Right lobe of liver (tissue), 6 donors: ENCODE results near the gene SPIN1. TPM values are rescaled to one million over a fixed set of nuclear protein-coding genes. Genes with fewer than 3 reads are reported as not detected.

ENCODE experiments used
- ATAC-seq, 4 donors: fragments of 200-7000 bp; cut with Tn5 transposase; one replicate each; pipeline ENCODE4 v1.9.1; 2020; ENCODE audit warnings: mild to moderate bottlenecking in 4 of 4, moderate library complexity in 4 of 4
- DNase-seq, 3 donors: peaks; one replicate each; pipeline ENCODE4 v3.0.0-alpha.2; 2020
- H3K27ac ChIP-seq, 3 donors: fragments of 200-600 bp; one replicate each; pipeline ENCODE4 v1.8.0; 2022
- H3K27me3 ChIP-seq, 2 donors: fragments of 200-600 bp; one replicate each; pipeline ENCODE4 v1.8.0; 2022
- H3K36me3 ChIP-seq, 4 donors: fragments of 200-600 bp; sonication (generic) in 1 of 4; one replicate each; pipeline versions ENCODE4 v1.5.1 to v1.8.0; 2017 to 2022; ENCODE audit warnings: control low read depth in 1 of 4
- H3K4me1 ChIP-seq, 4 donors: fragments of 200-600 bp; sonication (generic) in 1 of 4; one replicate each; pipeline versions ENCODE4 v1.5.1 to v1.8.0; 2017 to 2022; ENCODE audit warnings: control low read depth in 1 of 4
- H3K4me3 ChIP-seq, 3 donors: fragments of 200-600 bp; one replicate each; pipeline ENCODE4 v1.8.0; 2022
- H3K9me3 ChIP-seq, 4 donors: fragments of 200-600 bp; sonication (generic) in 1 of 4; one replicate each; pipeline versions ENCODE4 v1.5.1 to v1.8.0; 2017 to 2022; ENCODE audit warnings: control low read depth in 1 of 4
- CTCF ChIP-seq, 4 donors: fragments of 200-600 bp in 3 of 4; fragments of 450-650 bp in 1 of 4; IDR thresholded peaks; one replicate each; pipeline versions ENCODE4 v1.5.1 to v1.8.0; 2016 to 2022; ENCODE audit warnings: antibody characterized with exemption in 4 of 4, mild to moderate bottlenecking in 2 of 4
- POLR2A ChIP-seq: fragments of 450-650 bp; IDR thresholded peaks from one replicate; pipeline ENCODE4 v1.6.1; 2017; ENCODE audit warnings: antibody characterized with exemption, mild to moderate bottlenecking
- WGBS: methylation state at CpG from one replicate; pipeline ENCODE4 v1.1.6; 2018; ENCODE audit warnings: low coverage, low lambda C conversion rate; ENCODE audit not compliant: insufficient coverage; ENCODE audit errors: missing lambda C conversion rate; 5-methylcytosine and 5-hydroxymethylcytosine counted together
- intact Hi-C, 2 donors: fragments of 100-400 bp; cut with DNase I; formaldehyde crosslinking; loops; one replicate each; pipeline versions ENCODE4 v1.11.2 to v1.14.1; 2022
- total RNA-seq, 6 experiments: library from RNA; depleted of rRNA in 2 of 6; stranded (reverse); fragments of >200 nt in 2 of 6; fragmentation: NEBNext Ultra II Directional in 3 of 6; extraction: Animal tissue kit (Norgen Biotek cat#: 25700) in 3 of 6; gene quantifications; one replicate each; pipeline versions ENCODE4 v1.1.0 to v1.2.4, GENCODE V29; 2016 to 2023
- donor health status: DM: no; HTN: yes; CAD: no.
- donor health status: DM: no; HTN: no; CAD: no.
- donor health status: DM: no; HTN: no; CAD: no.
- donor health status: DM: no; HTN: yes; CAD: no.
- donor health status: DM: no; HTN: yes; CAD: no.

Gene SPIN1
- total RNA-seq, 6 experiments from 2014 or later: 15.7 to 21.2 (median 18.7) TPM

GRCh38 chr9:88414298-88414697 lies 26.1 kb downstream of the SPIN1 start:
- no peaks in the 10 kb centered on the region for H3K4me1 ChIP-seq
- ATAC-seq (no peak), DNase-seq (no peak)
- no peak for TF ChIP-seq CTCF (IDR thresholded peaks at IDR 0.05)
- no peak for TF ChIP-seq POLR2A
- no peaks in the 10 kb centered on the region for H3K36me3 ChIP-seq
- H3K9me3 ChIP-seq: peaks cover 0 to 8% (median 4%) of the 10 kb centered on the region in 4 donors
- 100% methylated on average over 2 of the region's 2 CpGs for WGBS
- no peak overlapping the region for H3K27ac ChIP-seq
- no peaks in the 10 kb centered on the region for H3K27me3 ChIP-seq
- intact Hi-C loops: no loop called here
- H3K4me3 ChIP-seq: no peak overlapping the region

GRCh38 chr9:88418025-88418424 lies 29.8 kb downstream of the SPIN1 start:
- H3K4me3 ChIP-seq: no peak overlapping the region
- H3K9me3 ChIP-seq: peaks cover 0 to 9% (median 4%) of the 10 kb centered on the region in 4 donors
- DNase-seq (no peak), ATAC-seq (no peak)
- intact Hi-C loops: no loop called here
- H3K27ac ChIP-seq: no peak overlapping the region
- 80% methylated on average over 4 of the region's 4 CpGs for WGBS
- H3K36me3 ChIP-seq: no peaks in the 10 kb centered on the region
- TF ChIP-seq CTCF (IDR thresholded peaks at IDR 0.05) (no peak), POLR2A (no peak)
- H3K4me1 ChIP-seq: no peaks in the 10 kb centered on the region
- no peaks in the 10 kb centered on the region for H3K27me3 ChIP-seq

GRCh38 chr9:88418715-88419540 lies 30.7 kb downstream of the SPIN1 start:
- TF ChIP-seq POLR2A (no peak), CTCF (IDR thresholded peaks at IDR 0.05) (no peak)
- no peak overlapping the region for H3K27ac ChIP-seq
- 85% methylated on average over 7 of the region's 7 CpGs for WGBS
- intact Hi-C loops: no loop called here
- DNase-seq: no peak
- no peaks in the 10 kb centered on the region for H3K4me1 ChIP-seq
- H3K27me3 ChIP-seq: no peaks in the 10 kb centered on the region
- no peak for ATAC-seq
- H3K36me3 ChIP-seq: no peaks in the 10 kb centered on the region
- H3K9me3 ChIP-seq: peaks cover 0 to 9% (median 2%) of the 10 kb centered on the region in 4 donors
- no peak overlapping the region for H3K4me3 ChIP-seq

GRCh38 chr9:88420227-88420626 lies 32.0 kb downstream of the SPIN1 start:
- ATAC-seq (peak; percentile 63 to 96 (median 76)), DNase-seq (peak in 2 of 3 donors; percentile 35 to 57)
- no peaks in the 10 kb centered on the region for H3K4me1 ChIP-seq
- TF ChIP-seq POLR2A: no peak
- TF ChIP-seq CTCF (IDR thresholded peaks at IDR 0.05): no peak
- H3K27me3 ChIP-seq: no peaks in the 10 kb centered on the region
- no peak overlapping the region for H3K27ac ChIP-seq
- WGBS: 73% methylated on average over 7 of the region's 7 CpGs
- H3K4me3 ChIP-seq: no peak overlapping the region
- no peaks in the 10 kb centered on the region for H3K36me3 ChIP-seq
- intact Hi-C loops: no loop called here
- H3K9me3 ChIP-seq: peaks cover 0 to 9% (median 0%) of the 10 kb centered on the region in 4 donors
